Keratinocyte (primary cell): ENCODE measurements around the gene PRKRA. TPM values are rescaled to one million over a fixed set of nuclear protein-coding genes. Genes with fewer than 3 reads are reported as not detected.
A peak's percentile ranks its signal among the peaks of the same experiment; 100 is the strongest.

Experiments used
- DNase-seq: peaks from one replicate; pipeline ENCODE4 v3.0.0-alpha.2; 2011; ENCODE audit warnings: low read depth, missing footprints, low spot score
- FAIRE-seq: peaks from 2 replicates; lab custom pipeline; 2011; peaks lifted over from hg19 to GRCh38; lab: Jason Lieb, UNC
- H2AFZ ChIP-seq: 2 replicates; pipeline ENCODE4 v1.6.0; 2012; ENCODE audit warnings: low read length, control low read depth, inconsistent platforms; ENCODE audit not compliant: control insufficient read depth
- H3K27ac ChIP-seq: 2 replicates; pipeline ENCODE4 v1.5.1; 2011; ENCODE audit warnings: low read length; ENCODE audit not compliant: control insufficient read depth, insufficient read depth
- H3K27me3 ChIP-seq: 3 replicates; pipeline ENCODE4 v1.6.0; 2011; ENCODE audit warnings: low read length; ENCODE audit not compliant: control insufficient read depth, insufficient read depth; ENCODE audit errors: extremely low read depth
- H3K36me3 ChIP-seq, 2 experiments: 2 replicates in 1 of 2; 3 replicates in 1 of 2; pipeline ENCODE4 v1.5.1; 2011; ENCODE audit warnings: low read length in 2 of 2, mild to moderate bottlenecking in 1 of 2; ENCODE audit not compliant: control insufficient read depth in 2 of 2, insufficient read depth in 2 of 2; ENCODE audit errors: extremely low read depth in 1 of 2
- H3K4me1 ChIP-seq: 3 replicates; pipeline ENCODE4 v1.5.1; 2011; ENCODE audit warnings: low read length; ENCODE audit not compliant: control insufficient read depth, insufficient read depth; ENCODE audit errors: extremely low read depth
- H3K4me2 ChIP-seq: 3 replicates; pipeline ENCODE4 v1.6.0; 2011; ENCODE audit warnings: low read depth, low read length; ENCODE audit not compliant: control insufficient read depth, insufficient read depth; ENCODE audit errors: extremely low read depth
- H3K4me3 ChIP-seq, 3 experiments: fragments of 200-600 bp in 1 of 3; sonication (generic) in 1 of 3; 2 replicates in 2 of 3; 3 replicates in 1 of 3; pipeline ENCODE4 v1.5.1; 2011 to 2016; ENCODE audit warnings: low read length in 3 of 3, mild to moderate bottlenecking in 3 of 3, control low read depth in 2 of 3, inconsistent platforms in 1 of 3, low read depth in 1 of 3, mixed read lengths in 1 of 3, mixed run types in 1 of 3, moderate library complexity in 1 of 3; ENCODE audit not compliant: control insufficient read depth in 2 of 3, insufficient read depth in 2 of 3; ENCODE audit errors: extremely low read depth in 1 of 3
- H3K79me2 ChIP-seq: 2 replicates; pipeline ENCODE4 v1.6.0; 2012; ENCODE audit warnings: low read length; ENCODE audit not compliant: control insufficient read depth, insufficient read depth
- H3K9ac ChIP-seq: 3 replicates; pipeline ENCODE4 v1.6.0; 2011; ENCODE audit warnings: low read length; ENCODE audit not compliant: control insufficient read depth, insufficient read depth; ENCODE audit errors: extremely low read depth
- H3K9me1 ChIP-seq: 3 replicates; pipeline ENCODE4 v1.6.0; 2011; ENCODE audit warnings: low read length; ENCODE audit not compliant: control insufficient read depth, insufficient read depth; ENCODE audit errors: extremely low read depth
- H3K9me3 ChIP-seq: 2 replicates; pipeline ENCODE4 v1.5.1; 2012; ENCODE audit warnings: low read depth, low read length; ENCODE audit not compliant: control insufficient read depth
- H4K20me1 ChIP-seq: 3 replicates; pipeline ENCODE4 v1.6.0; 2011; ENCODE audit warnings: low read length; ENCODE audit not compliant: control insufficient read depth, insufficient read depth; ENCODE audit errors: extremely low read depth
- CTCF ChIP-seq, 3 experiments: IDR thresholded peaks in 1 of 3; conservative IDR thresholded peaks in 1 of 3; optimal IDR thresholded peaks in 1 of 3; 2 replicates in 2 of 3; 3 replicates in 1 of 3; pipeline versions ENCODE3 to v1.5.1; 2011; ENCODE audit warnings: low read length in 3 of 3, mild to moderate bottlenecking in 3 of 3, moderate library complexity in 2 of 3, control low read depth in 1 of 3, inconsistent platforms in 1 of 3; ENCODE audit not compliant: insufficient read depth in 2 of 3; ENCODE audit errors: extremely low read depth in 1 of 3
- EZH2 ChIP-seq: IDR thresholded peaks from one replicate; pipeline ENCODE4 v1.6.1; 2012; ENCODE audit warnings: inconsistent platforms, mild to moderate bottlenecking, low read length, moderate library complexity
- dilution Hi-C: fragments of 300-500 bp; cut with MboI; formaldehyde crosslinking; loops from one replicate; pipeline ENCODE4 v1.7.0; 2020; ENCODE audit warnings: low sequenced_read_pairs; ENCODE audit not compliant: extremely low pct_ligation_motif_present
- polyA minus RNA-seq, 3 experiments: library from RNA; depleted of rRNA, polyadenylated mRNA; stranded (reverse); fragments of >200 nt; gene quantifications; 1 replicate in 1 of 3; 2 replicates in 1 of 3; 3 replicates in 1 of 3; pipeline ENCODE4 v1.2.3, GENCODE V29; 2011
- polyA plus RNA-seq, 5 experiments: library from polyadenylated mRNA; depleted of rRNA in 3 of 5; stranded (reverse) in 3 of 5; stranded (forward) in 1 of 5; unstranded in 1 of 5; fragments of >200 nt; gene quantifications; 1 replicate in 1 of 5; 2 replicates in 3 of 5; 3 replicates in 1 of 5; pipeline versions ENCODE4 v1.2.1 to v1.2.3, GENCODE V29; 2011 to 2012; ENCODE audit warnings: missing spikeins in 2 of 5, low read depth in 1 of 5, low replicate concordance in 1 of 5

PRKRA gene
- 27.2 to 38.4 TPM (median 31.0 TPM) in 3 replicates for polyA plus RNA-seq
- 28.2 TPM for polyA plus RNA-seq (2011; ENCODE audit: low read depth)
- 26.5 and 49.5 TPM in 2 replicates for polyA plus RNA-seq (2011; cell fraction: cytosol; rRNA removed)
- polyA plus RNA-seq (2011; cell fraction: nucleus; rRNA removed), result 21.1 and 23.4 TPM in 2 replicates
- 25.1 and 45.3 TPM in 2 replicates for polyA plus RNA-seq (2012; ENCODE audit: low replicate concordance)
- polyA minus RNA-seq, result 4.4 to 27.8 TPM (median 11.7 TPM) in 3 replicates
- 26.5 TPM for polyA minus RNA-seq (2011; cell fraction: cytosol; rRNA and poly(A)+ RNA removed)
- 14.9 and 19.7 TPM in 2 replicates for polyA minus RNA-seq (2011; cell fraction: nucleus; rRNA and poly(A)+ RNA removed)

- H3K9me3 ChIP-seq, result no peaks in the 10 kb centered on the region
Measured at GRCh38 chr2:178450774-178451525, at the start of gene PRKRA, which contains the start of gene PJVK. TSS of gene PRKRA (minus strand) at chr2:178451175. CDS start at chr2:178451030, 145 bp downstream. TSS of gene PJVK (plus strand) at chr2:178451378. CDS start at chr2:178453410, 2,032 bp downstream.

GRCh38 chr2:178499640-178500039 lies 48.7 kb upstream of the PRKRA start:
- DNase-seq, result no peak
- TF ChIP-seq EZH2 (no peak), CTCF (optimal IDR thresholded peaks at IDR 0.05 in 1 of 3, IDR thresholded peaks at IDR 0.05 in 1 of 3, conservative IDR thresholded peaks at IDR 0.05 in 1 of 3; ENCODE audit: extremely low read depth in 1 of 3, insufficient read depth in 2 of 3, low read length in 3 of 3) (no peak)
- Histone ChIP-seq H3K9me3 (no peaks in the 10 kb centered on the region), H3K4me3 (no peak overlapping the region), H3K9ac (no peak overlapping the region), H3K79me2 (no peaks in the 10 kb centered on the region), H4K20me1 (no peaks in the 10 kb centered on the region), H3K27me3 (no peaks in the 10 kb centered on the region), H3K4me1 (no peaks in the 10 kb centered on the region), H3K36me3 (peaks cover 7 to 14% of the 10 kb centered on the region in 2 experiments), H3K27ac (no peak overlapping the region), H3K9me1 (no peaks in the 10 kb centered on the region), H3K4me2 (no peak overlapping the region), H2AFZ (no peak overlapping the region)
- dilution Hi-C loops, result no loop called here
- FAIRE-seq, result no peak

More at GRCh38 chr2:178450774-178451525, at the start of gene PRKRA, which contains the start of gene PJVK:
- Histone ChIP-seq H2AFZ (peak within 1 kb of the TSS; percentile 96), H3K4me2 (peak within 1 kb of the TSS; percentile 94), H3K27ac (peak within 1 kb of the TSS; percentile 96), H3K27me3 (no peaks in the 10 kb centered on the region), H3K79me2 (peaks cover 25% of the 10 kb centered on the region), H3K9ac (peak within 1 kb of the TSS; percentile 95), H4K20me1 (no peaks in the 10 kb centered on the region), H3K4me1 (peaks cover 21% of the 10 kb centered on the region), H3K9me1 (no peaks in the 10 kb centered on the region), H3K4me3 (peak within 1 kb of the TSS; percentile 74 to 95 (median 83)), H3K36me3 (peaks cover 0 to 1% of the 10 kb centered on the region in 2 experiments)
- TF ChIP-seq CTCF (optimal IDR thresholded peaks at IDR 0.05 in 1 of 3, IDR thresholded peaks at IDR 0.05 in 1 of 3, conservative IDR thresholded peaks at IDR 0.05 in 1 of 3; ENCODE audit: extremely low read depth in 1 of 3, insufficient read depth in 2 of 3, low read length in 3 of 3) (no peak), EZH2 (no peak)
- DNase-seq (peak; percentile 25), FAIRE-seq (peak; percentile 53)
- dilution Hi-C loops, result no loop called here
